ENCODE measurements around the gene POLR3G. TPM values are rescaled to one million over a fixed set of nuclear protein-coding genes. Genes with fewer than 3 reads are reported as not detected.
A peak's percentile ranks its signal among the peaks of the same experiment; 100 is the strongest.

POLR3G gene
- total RNA-seq, 1 experiment from 2014 or later = 73.6 TPM

DNA sequence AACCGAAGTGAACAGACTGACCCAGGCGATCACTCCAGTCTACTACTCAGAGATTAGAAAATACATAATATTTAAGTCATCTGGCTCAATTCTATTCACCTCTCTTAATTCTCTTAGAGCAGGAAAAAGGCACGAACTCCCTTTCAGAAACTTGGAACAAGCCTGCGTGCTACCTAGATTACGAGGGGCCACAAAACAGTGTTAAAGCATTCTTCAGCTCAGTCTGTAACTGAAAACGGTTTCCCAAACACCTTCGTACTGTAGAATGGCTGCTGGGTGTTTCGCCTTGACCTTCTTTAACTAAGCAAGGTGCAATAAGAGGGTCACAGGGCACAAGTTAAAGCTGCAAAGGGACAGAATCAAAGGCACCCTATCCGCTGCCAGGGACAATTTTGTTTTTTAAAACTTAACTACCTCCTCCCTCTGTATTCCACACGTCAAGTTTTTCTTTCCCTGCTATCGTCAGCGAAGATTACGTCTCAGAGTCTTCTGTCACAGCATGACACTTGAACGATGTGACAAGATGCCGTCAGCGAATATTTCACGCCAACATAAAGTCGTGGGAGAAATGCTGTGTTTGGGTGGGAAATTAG lies 54.0 kb downstream of the POLR3G start:
- H2BK15ac ChIP-seq (ENCODE audit: low read depth, low read length) = no peak overlapping the region
- Mint-ChIP-seq H3K36me3 (ENCODE audit: insufficient read depth in 1 of 3, low read depth in 3 of 3) (peaks cover 5 to 22% (median 9%) of the 10 kb centered on the region in 3 experiments; a peak in 6 of 7 replicates), H3K9me3 (no peaks in the 10 kb centered on the region), H3K4me3 (peak overlapping the region; percentile 93 to 96), H3K4me1 (peaks cover 19 to 28% of the 10 kb centered on the region in 2 experiments), H3K27me3 (ENCODE audit: low read depth) (no peaks in the 10 kb centered on the region), H3K27ac (no peak overlapping the region; a peak in 1 of 7 replicates)
- H3K14ac ChIP-seq (ENCODE audit: insufficient read depth, low read length) = no peak overlapping the region; the same call in 1 of the 2 replicates
- H3K23me2 ChIP-seq (ENCODE audit: insufficient read length, low read depth, low read length, poor library complexity, severe bottlenecking) = peaks cover 10% of the 10 kb centered on the region
- no peaks in the 10 kb centered on the region for H3K9me3 ChIP-seq (ENCODE audit: control insufficient read depth, low read depth, low read length)
- H4K8ac ChIP-seq (replicated peaks; ENCODE audit: insufficient read length, low read depth, low read length) = no peak overlapping the region
- no peak overlapping the region for H2BK5ac ChIP-seq (ENCODE audit: insufficient read length, low read length)
- H3T11ph ChIP-seq (ENCODE audit: low read length) = no peak overlapping the region
- no peak overlapping the region for H2BK12ac ChIP-seq (ENCODE audit: insufficient read length, low read depth, low read length)
- H3K79me1 ChIP-seq (ENCODE audit: insufficient read depth, low read depth, low read length, poor library complexity, severe bottlenecking) = no peaks in the 10 kb centered on the region
- H3K4ac ChIP-seq (ENCODE audit: low read depth, low read length) = no peak overlapping the region
- no peak overlapping the region for H3K56ac ChIP-seq (ENCODE audit: insufficient read length, low read depth, low read length)
- H2BK120ac ChIP-seq (ENCODE audit: low read depth, low read length, poor library complexity, severe bottlenecking) = no peak overlapping the region
- no peak overlapping the region for H2AFZ ChIP-seq (ENCODE audit: low read length)
- H4K20me1 ChIP-seq (ENCODE audit: control insufficient read depth, insufficient read depth, insufficient read length) = no peaks in the 10 kb centered on the region
- H4K5ac ChIP-seq (ENCODE audit: insufficient read length, low read depth, low read length) = no peak overlapping the region
- H3K23ac ChIP-seq (ENCODE audit: insufficient read length, low read depth, low read length) = no peak overlapping the region
- no peaks in the 10 kb centered on the region for H3K4me1 ChIP-seq (ENCODE audit: insufficient read depth, low read length)
- H4K91ac ChIP-seq (ENCODE audit: insufficient read length, low read depth, low read length) = no peak overlapping the region
- no peak for TF ChIP-seq CTCF (conservative IDR thresholded peaks at IDR 0.05)
- no peak for DNase-seq
- no peaks in the 10 kb centered on the region for H3K27me3 ChIP-seq (ENCODE audit: insufficient read depth, low read length)
- WGBS (ENCODE audit: extremely low coverage, insufficient read length, low lambda C conversion rate) = no CpG with 5 or more reads among the region's 18 CpGs
- H2BK20ac ChIP-seq (ENCODE audit: low read depth, low read length, poor library complexity, severe bottlenecking) = no peak overlapping the region
- peak overlapping the region; percentile 72 for H3K9ac ChIP-seq (ENCODE audit: extremely low read depth, insufficient read length, low read length)
- H3K27ac ChIP-seq (ENCODE audit: insufficient read length, low read depth, low read length) = no peak overlapping the region
- no peaks in the 10 kb centered on the region; the same call in 1 of the 2 replicates for H3K79me2 ChIP-seq (ENCODE audit: insufficient read depth, low read length)
- H3K18ac ChIP-seq (ENCODE audit: insufficient read length, low read depth, low read length) = no peak overlapping the region
- no peak overlapping the region for H2AK5ac ChIP-seq (ENCODE audit: insufficient read length, low read length)
- H3K4me2 ChIP-seq (ENCODE audit: insufficient read depth, insufficient read length, low read length) = peak overlapping the region; percentile 98
